HS-27A (cell line): ENCODE results near the gene MYLK2.

Source experiments
- DNase-seq: peaks from one replicate; pipeline ENCODE4 v3.0.0-alpha.2; 2012; ENCODE audit warnings: low read depth, missing footprints

Gene MYLK2

GRCh38 chr20:31835977-31836852, 17.1 kb downstream of the MYLK2 start:
- peak; percentile 92 for DNase-seq

- no peak for DNase-seq
These were observed 17.9 kb downstream of the MYLK2 start for GRCh38 chr20:31836853-31837608.

- no peak for DNase-seq
These were observed 18.8 kb downstream of the MYLK2 start for GRCh38 chr20:31837896-31838397.

GRCh38 chr20:31838646-31839292, 19.6 kb downstream of the MYLK2 start:
- DNase-seq: no peak

- DNase-seq: no peak
These were observed 20.8 kb downstream of the MYLK2 start for GRCh38 chr20:31839782-31840487.

GRCh38 chr20:31840906-31841816, 22.0 kb downstream of the MYLK2 start:
- DNase-seq: no peak

GRCh38 chr20:31841928-31842327, 22.8 kb downstream of the MYLK2 start:
- peak; percentile 88 for DNase-seq

- DNase-seq: no peak
These were observed 23.5 kb downstream of the MYLK2 start for GRCh38 chr20:31842471-31843157.

- DNase-seq: no peak
These were observed 24.1 kb downstream of the MYLK2 start for GRCh38 chr20:31843288-31843687.

GRCh38 chr20:31843881-31844280, 24.7 kb downstream of the MYLK2 start:
- DNase-seq: no peak

- no peak for DNase-seq
These were observed 25.7 kb downstream of the MYLK2 start for GRCh38 chr20:31844737-31845299.

GRCh38 chr20:31845300-31845863, 26.2 kb downstream of the MYLK2 start, which contains the start of gene FOXS1:
TSS of gene FOXS1 (minus strand) at chr20:31845604. CDS start at chr20:31845542, 62 bp downstream.
- no peak for DNase-seq

GRCh38 chr20:31846793-31847138, 27.6 kb downstream of the MYLK2 start:
- DNase-seq: no peak

- DNase-seq: no peak
These were observed 29.2 kb downstream of the MYLK2 start for GRCh38 chr20:31848088-31848999.

GRCh38 chr20:31849306-31849930, 30.3 kb downstream of the MYLK2 start:
- no peak for DNase-seq

GRCh38 chr20:31851240-31851955, 32.2 kb downstream of the MYLK2 start:
- no peak for DNase-seq

- no peak for DNase-seq
These were observed 34.3 kb downstream of the MYLK2 start for GRCh38 chr20:31853481-31853880.
